Measurements from ENCODE around the gene CAP2. TPM values are rescaled to one million over a fixed set of nuclear protein-coding genes. Genes with fewer than 3 reads are reported as not detected.

The CAP2 gene
- total RNA-seq, 1 experiment from 2014 or later: 11.5 TPM

- H3K27me3 ChIP-seq (ENCODE audit: insufficient read depth, low read length): no peaks in the 10 kb centered on the region
- WGBS (ENCODE audit: extremely low coverage, insufficient read length, low lambda C conversion rate): no CpG with 5 or more reads among the region's 4 CpGs
- Mint-ChIP-seq H3K36me3 (ENCODE audit: insufficient read depth in 1 of 3, low read depth in 3 of 3) (peaks cover 4 to 18% (median 12%) of the 10 kb centered on the region in 3 experiments; a peak in 6 of 7 replicates), H3K27ac (0 out of 7 replicates have a peak overlapping the region, but pooled peaks of 1 of the 3 experiments have one; percentile 31), H3K4me3 (no peak overlapping the region), H3K27me3 (ENCODE audit: low read depth) (no peaks in the 10 kb centered on the region), H3K4me1 (peaks cover 10 to 13% of the 10 kb centered on the region in 2 experiments), H3K9me3 (no peaks in the 10 kb centered on the region)
- no peak overlapping the region for H2AK5ac ChIP-seq (ENCODE audit: insufficient read length, low read length)
- H3K4ac ChIP-seq (ENCODE audit: low read depth, low read length): no peak overlapping the region
- H3K18ac ChIP-seq (ENCODE audit: insufficient read length, low read depth, low read length): no peak overlapping the region
- no peak overlapping the region for H3K9ac ChIP-seq (ENCODE audit: extremely low read depth, insufficient read length, low read length)
- H3K4me2 ChIP-seq (ENCODE audit: insufficient read depth, insufficient read length, low read length): no peak overlapping the region
- no peak overlapping the region for H2BK12ac ChIP-seq (ENCODE audit: insufficient read length, low read depth, low read length)
- no peaks in the 10 kb centered on the region for H3K79me1 ChIP-seq (ENCODE audit: insufficient read depth, low read depth, low read length, poor library complexity, severe bottlenecking)
- H3K4me1 ChIP-seq (ENCODE audit: insufficient read depth, low read length): no peaks in the 10 kb centered on the region; the same call in 1 of the 2 replicates
- no peaks in the 10 kb centered on the region for H3K23me2 ChIP-seq (ENCODE audit: insufficient read length, low read depth, low read length, poor library complexity, severe bottlenecking)
- H2BK15ac ChIP-seq (ENCODE audit: low read depth, low read length): no peak overlapping the region
- H3K79me2 ChIP-seq (ENCODE audit: insufficient read depth, low read length): no peaks in the 10 kb centered on the region
- H4K8ac ChIP-seq (replicated peaks; ENCODE audit: insufficient read length, low read depth, low read length): no peak overlapping the region
- no peak overlapping the region for H2AFZ ChIP-seq (ENCODE audit: low read length)
- no peak overlapping the region for H3K27ac ChIP-seq (ENCODE audit: insufficient read length, low read depth, low read length)
- no peak overlapping the region for H2BK5ac ChIP-seq (ENCODE audit: insufficient read length, low read length)
- H4K20me1 ChIP-seq (ENCODE audit: control insufficient read depth, insufficient read depth, insufficient read length): no peaks in the 10 kb centered on the region
- no peak overlapping the region for H2BK20ac ChIP-seq (ENCODE audit: low read depth, low read length, poor library complexity, severe bottlenecking)
- no peak overlapping the region for H4K91ac ChIP-seq (ENCODE audit: insufficient read length, low read depth, low read length)
- H3K9me3 ChIP-seq (ENCODE audit: control insufficient read depth, low read depth, low read length): no peaks in the 10 kb centered on the region
- no peak overlapping the region for H3K14ac ChIP-seq (ENCODE audit: insufficient read depth, low read length)
- H4K5ac ChIP-seq (ENCODE audit: insufficient read length, low read depth, low read length): no peak overlapping the region
- DNase-seq: no peak
- no peak overlapping the region for H3K23ac ChIP-seq (ENCODE audit: insufficient read length, low read depth, low read length)
- no peak overlapping the region for H2BK120ac ChIP-seq (ENCODE audit: low read depth, low read length, poor library complexity, severe bottlenecking)
- no peak overlapping the region for H3T11ph ChIP-seq (ENCODE audit: low read length)
- TF ChIP-seq CTCF (conservative IDR thresholded peaks at IDR 0.05): no peak
- no peak overlapping the region for H3K56ac ChIP-seq (ENCODE audit: insufficient read length, low read depth, low read length)
These were observed 29.6 kb downstream of the CAP2 start for GRCh38 chr6:17423026-17423425.
